Stimulated activated CD4-positive, alpha-beta T cell treated with anti-CD3 and anti-CD28 coated beads, Interleukin-4, amount 100 ng/mL, for 48 hours (primary cell): Measurements from ENCODE around the gene ANKRD34A.

Experiments used
- DNase-seq, 2 donors: peaks; one replicate each; pipeline ENCODE4 v3.0.0-alpha.2; 2020; ENCODE audit warnings: low read depth in 2 of 2

The ANKRD34A gene

DNA sequence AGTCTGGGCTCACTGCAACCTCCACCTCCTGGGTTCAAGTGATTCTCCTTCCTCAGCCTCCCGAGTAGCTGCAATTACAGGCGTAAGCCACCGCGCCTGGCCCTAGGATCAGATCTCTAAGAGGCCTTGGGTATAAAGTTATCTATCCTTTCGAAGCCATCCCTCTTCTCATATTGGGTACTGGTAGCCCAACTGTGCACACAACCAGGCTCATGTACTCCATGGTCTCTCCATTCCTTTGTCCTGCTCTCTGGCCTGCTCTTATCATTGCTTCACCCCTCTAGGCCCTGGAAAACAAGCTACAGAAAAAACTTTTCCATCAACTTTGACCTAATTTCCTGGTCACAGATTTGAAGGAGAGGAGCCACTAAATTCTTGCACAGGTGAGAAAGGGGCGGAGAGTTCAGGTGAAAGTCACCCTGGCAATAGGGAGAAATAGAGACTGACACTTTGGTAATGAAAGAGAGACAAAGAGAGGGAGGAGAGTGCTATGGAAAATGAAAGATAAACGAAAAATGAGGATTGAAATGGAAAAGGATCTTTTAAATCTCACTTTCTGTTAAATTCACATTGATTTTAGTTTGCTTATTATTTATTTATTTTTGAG, 26.0 kb upstream of the ANKRD34A start:
- DNase-seq, result no peak

DNA sequence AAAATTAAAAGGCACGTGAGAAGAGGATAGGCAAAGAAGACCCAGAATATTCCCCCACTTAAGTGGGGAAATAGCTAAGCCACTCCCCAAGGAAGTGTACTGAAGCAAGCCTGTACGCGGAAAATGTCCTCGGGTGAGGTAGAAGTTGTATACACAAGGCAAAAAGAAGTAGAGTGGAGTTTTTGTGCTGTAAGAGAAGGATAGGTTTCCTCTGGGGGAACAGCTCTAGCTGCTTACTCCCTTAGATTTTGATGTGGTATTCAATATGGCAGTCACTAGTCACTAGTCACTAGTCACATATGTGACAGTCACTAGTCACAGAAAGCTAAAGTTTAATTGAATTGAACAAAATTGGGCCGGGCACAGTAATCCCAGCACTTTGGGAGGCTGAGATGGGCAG, 24.4 kb upstream of the ANKRD34A start:
- no peak for DNase-seq

DNA sequence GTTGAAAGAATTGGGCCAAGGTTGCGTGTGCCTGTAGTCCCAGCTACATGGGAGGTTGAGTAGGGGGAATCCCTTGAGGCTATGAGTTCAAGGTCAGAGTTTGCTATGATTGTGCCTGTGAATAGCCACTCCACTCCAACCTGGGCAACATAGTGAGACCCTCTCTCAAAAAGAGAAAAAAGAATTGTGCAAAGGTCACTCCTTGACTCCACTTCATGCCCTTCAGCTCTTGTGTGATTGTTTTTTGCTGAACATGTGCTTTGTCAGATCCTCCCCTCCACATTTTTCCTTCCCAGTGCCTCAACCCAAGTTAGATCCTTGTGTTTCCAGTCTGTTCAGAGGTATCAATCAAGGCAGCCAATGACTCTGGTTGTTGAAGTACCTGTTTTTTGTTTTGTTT, 23.6 kb upstream of the ANKRD34A start:
- DNase-seq, result no peak

DNA sequence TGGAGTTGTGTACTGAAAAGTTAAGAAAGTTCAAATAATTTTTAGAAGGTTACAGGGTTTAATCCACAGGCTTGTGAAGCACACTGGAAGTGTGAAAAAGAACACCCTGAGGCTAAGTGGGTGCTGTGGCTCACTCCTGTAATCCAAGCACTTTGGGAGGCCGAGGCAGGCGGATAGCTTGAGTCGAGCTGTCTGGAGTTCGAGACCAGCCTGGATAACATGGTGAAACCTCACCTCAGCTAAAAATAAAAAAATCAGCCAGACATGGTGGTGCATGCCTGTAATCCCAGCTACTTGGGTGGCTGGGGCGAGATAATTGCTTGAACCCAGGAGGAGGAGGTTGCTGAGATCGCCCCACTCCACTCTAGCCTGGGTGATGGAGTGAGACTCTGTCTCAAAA, 22.2 kb upstream of the ANKRD34A start:
- no peak for DNase-seq

DNA sequence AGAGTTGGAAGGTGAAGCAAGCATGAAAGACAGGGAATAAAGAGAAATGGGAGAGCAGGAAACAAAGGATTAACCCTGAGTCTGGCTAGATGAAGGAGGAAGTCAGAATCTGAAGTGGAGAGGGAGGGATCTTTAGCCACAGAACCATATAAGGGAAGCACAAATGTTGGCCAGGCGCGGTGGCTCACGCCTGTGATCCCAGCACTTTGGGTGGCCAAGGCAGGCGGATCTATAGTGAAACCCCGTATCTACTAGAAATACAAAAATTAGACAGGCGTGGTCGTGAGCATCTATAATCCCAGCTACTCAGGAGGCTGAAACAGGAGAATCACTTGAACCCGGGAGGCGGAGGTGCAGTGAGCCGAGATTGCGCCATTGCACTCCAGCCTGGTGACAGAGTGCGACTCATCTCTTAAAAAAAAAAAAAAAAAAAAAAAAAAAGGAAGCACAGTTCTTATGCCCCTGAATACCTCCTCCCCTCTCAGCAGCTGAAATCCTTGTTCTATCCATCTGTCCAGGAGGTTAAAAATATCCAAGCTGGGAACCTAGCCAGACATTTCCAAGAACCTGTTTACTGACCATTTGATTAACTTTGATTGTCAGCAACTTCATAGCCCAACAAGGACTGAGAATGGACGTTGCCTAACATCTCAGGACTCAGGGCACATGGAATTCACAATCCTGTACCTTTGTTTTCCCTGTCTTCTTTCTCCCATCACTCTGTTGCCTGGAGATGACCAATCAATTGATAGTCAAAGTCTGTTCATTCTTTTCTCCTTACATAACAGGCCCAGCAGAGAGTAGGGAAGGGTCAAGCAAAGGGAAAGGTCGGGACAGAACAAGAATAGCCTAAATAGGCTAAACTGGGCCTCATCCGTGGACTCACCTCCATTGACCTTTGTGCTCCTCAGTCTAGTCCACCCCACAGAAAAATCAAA, 21.4 kb upstream of the ANKRD34A start:
- no peak for DNase-seq

DNA sequence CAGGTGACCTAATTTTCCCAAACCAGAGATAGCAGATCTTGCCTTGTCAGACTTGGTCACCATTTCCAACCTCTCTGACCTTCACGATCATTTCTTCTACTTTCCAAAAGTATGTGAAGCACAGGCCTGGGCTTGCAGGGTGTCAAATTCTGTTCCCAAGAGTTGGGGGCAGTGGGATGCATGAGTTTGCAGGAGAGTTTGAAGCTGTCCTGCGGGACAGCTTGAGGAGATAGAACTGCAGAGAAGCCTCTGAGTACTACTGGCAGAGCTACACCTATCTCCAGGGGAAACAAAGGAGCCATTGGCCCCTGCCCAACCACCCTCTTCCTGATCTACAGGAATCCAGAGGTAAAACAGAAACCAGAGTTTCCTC, 20.7 kb upstream of the ANKRD34A start:
- DNase-seq, result no peak

DNA sequence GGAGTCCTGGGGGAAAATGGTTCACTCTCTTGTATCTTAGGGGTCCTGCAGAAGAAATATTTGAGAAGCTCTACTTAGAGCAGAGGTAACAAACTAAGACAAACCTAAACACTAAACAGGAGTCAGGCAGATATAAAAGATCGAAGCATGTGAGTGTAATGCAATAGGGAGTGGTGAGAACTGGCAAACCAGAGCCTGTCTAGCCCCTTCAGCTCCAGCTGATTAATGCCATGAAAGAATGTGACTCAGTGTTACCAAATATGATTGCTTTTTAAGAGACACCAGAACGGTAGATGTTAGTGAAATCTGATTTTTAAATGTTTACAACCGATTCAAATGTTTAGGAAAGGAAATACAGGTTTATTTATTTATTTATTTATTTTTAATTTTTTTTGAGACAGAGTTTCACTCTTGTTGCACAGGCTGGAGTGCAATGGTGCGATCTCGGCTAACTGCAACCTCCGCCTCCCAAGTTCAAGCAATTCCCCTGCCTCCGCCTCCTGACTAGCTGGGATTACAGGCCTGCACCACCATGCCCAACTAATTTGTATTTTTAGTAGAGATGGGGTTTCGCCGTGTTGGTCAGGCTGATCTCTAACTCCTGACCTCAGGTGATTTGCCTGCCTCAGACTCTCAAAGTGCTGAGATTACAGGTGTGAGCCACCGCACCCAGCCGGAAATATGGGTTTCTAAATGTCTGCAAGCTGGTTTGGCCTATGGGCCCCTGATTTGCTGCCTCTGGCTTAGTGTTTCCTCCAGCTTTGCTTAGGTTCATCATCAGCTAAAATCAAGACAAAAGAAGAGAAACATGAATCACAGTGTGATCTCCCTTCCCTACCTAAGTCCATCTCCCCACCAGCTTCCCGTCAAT, 19.8 kb upstream of the ANKRD34A start:
- DNase-seq, result no peak

DNA sequence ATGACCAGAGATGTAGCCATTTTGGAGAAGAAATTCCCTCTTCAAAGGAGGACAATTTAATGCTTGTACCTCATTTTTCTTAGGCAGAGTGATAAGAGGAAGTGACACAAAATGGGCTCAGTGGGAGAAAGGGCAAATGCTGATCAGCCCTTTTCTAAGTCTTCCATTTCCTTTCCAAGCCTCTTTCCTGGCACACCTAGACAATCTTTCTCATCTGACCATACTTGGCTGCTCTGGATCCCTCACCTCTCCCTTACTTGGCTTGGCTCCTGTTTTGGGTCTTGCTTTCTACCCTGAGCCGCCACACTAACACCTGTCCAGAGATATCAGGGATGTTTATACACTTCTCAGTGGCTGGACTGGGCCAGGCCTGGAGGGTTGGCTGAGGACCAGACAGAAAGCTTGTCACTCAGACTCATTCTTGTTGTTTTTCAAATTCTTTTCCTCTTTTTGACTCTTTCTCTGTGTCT, 18.9 kb upstream of the ANKRD34A start:
- DNase-seq, result no peak

DNA sequence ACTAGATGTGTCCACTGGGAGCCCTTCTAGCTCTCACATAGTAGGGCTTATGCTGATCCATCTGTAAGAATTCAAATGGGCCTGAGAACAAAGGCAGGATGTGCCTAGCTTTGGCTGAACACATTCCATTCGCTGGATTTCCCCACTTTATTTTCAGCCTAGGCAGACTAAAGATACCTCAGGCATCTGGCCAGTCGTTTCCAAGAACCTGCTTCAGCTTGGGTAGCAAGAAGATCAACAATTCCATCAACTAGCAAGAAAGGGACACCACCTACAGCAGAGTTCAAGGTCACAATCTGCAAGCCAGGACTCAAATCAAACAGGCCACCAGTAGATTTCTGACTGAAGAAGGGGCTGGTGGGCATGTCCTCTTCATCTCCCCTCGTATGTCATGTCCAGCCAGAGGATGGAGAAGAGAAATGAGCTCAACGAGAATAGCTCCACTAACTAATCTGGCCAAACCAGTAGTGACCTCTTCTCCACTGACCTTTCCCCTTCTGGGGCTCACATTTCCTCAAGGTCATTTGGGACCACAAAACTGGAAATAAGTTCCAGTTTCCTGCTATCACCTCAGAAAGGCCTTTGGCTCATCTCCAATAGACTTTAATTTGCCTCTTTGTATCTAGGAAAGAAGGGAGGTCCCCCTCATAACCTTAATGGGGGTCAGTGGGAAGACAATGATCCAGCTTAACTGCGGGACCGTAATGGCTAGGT, 17.8 kb upstream of the ANKRD34A start:
- no peak for DNase-seq

DNA sequence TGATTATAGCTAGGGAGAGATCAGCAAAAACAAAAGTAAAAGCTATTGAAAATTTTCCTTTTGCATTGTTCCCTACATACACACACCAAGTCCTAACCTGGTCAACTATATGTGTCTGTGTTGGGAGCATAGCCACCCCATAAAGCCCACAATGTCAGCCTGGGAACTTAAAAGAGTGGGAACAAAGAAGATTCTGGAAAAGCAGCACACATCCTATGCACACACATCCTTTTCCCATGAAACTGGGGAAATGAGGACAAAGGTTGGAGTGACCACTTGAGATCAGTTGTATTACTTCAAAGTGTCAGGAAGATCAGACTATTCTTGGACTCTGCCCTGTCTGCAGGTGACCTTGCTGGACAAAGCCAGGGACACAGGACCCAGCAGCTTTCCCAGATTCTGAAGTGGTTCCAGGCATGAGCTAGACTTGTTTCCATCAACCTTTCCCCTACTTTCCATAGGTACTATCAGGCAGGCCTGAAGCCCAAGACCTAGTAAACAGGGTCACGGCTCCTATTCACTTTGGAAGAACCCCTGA, 16.2 kb upstream of the ANKRD34A start:
- no peak for DNase-seq

DNA sequence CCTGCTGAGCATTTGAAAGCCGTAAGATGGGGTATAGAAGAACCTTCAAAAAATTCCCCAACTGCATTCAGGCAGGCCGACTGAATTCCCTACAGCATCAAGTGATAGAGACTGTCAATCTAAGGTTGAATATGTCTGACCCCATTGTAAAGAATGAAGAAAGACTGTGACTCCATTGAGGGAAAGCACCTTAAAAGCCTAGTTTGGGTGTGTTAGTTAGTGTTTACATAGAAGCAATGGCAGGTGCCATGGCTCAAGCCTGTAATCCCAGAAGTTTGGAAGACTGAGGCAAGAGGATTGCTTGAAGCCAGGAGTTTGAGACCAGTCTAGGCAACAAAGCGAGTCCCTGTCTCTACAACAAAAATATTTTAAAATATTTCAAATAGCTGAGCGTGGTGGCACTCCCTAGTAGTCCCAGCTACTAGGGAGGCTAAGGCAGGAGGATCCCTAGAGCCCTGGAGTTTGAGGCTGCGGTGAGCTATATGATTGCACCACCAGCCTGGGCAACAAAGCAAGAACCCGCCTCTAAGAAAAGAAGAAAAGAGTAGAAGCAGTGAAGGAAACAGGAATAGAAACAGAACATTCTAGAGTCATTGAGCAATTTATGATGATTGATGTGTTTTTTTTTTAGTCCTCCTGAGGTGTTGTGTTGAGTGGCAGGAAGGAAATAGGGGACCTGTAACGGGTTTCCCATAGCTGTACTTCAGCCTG, 15.5 kb upstream of the ANKRD34A start:
- no peak for DNase-seq

DNA sequence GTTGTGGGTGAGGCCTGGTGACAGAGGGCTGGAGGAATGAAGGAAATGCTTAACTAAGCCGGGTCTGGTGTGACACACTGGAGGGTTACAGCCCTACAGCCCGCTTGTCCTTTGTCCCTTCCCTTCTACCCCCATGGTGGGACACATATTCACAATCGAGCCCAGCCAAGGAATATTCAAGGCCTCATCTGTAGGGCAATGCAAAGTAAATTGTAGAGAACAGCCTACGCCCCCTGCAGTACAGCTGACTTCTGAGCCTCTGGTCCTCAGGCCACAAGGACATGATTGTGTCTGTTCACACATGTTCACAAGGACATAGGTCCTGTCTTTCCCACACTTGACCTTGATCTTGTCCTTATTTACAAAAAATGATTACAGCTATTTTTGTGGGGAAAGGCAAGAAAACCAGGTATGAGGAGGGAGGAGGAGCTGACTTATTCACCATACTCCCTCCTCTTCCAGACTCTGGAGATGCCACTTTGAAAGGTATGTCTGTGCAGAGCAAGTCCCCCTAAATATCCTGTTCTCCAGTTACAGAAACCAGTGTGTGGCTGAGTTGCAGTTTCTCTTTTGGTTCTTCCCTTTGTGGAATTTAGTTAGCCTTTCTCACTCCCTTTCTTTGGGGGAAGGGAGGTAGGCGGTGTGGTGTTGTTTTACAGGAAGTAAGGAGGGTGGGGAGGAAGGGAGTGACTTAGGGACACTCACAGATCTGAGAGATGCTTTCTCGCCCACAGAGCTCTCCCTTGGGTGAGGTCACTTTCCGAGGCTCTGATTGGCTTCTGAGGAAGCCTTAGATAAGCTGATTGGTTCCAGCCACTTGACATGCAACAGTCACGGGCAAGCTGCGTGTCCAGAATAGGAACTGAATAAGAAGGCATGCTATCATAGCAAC, 14.7 kb upstream of the ANKRD34A start:
- peak; percentile 58 to 78 for DNase-seq

DNA sequence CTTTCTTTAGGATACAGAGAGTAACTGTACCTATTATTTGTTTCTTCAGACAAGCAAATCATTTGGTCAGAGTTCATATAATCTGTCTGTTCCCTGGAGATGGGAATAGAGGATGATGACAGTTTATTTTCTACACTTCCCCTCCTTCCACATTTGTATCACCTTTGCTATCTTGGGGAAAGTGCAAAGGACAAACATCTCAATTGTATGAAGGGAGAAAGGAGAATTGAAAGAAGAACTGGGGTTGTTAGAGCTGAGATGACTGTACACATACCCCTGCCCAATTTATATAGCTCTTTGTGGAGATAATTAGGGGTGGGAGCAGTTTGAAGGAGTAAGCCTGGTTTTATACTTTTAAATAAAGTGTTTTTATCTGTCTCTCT, 14.1 kb upstream of the ANKRD34A start:
- DNase-seq, result no peak

DNA sequence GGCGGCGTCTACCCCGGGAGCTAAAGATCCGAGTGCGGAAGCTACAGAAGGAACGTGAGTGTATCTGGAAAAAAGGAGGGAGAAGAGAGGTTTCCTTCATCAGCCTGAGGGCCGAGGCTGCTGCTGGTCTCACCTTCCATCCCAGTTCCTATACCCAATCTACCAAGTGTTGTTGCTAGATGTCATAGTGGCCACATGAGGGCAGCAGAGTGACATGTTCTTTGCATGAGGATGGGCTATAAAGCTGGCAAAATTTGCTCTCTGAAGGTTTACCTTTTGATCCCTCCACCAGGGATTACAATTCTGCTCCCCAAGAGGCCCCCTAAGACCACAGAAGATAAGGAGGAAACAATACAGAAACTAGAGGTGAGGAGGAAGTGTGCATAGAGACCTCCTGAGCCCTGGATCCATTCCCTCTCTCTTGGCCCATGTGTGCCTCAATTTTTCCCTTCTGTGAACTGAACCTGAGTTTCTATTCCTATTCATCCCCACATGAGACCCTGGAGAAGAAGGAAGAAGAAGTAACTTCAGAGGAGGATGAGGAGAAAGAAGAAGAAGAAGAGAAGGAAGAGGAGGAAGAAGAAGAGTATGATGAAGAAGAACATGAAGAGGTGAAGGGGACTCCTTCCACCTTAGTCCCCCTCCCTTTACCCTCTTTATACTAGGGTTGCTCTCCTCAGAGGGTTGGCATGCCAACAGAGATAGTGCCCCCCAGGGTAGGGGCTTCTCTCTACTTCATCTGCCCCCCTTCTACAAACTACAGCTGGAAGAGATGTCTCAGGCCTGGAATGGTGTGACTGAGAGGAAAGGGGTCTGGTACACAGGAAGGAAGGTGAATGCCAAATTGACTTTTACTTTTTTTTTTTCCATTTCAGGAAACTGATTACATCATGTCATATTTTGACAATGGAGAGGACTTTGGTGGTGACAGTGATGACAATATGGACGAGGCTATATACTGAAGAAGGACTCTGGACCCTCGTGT, 13.4 kb upstream of the ANKRD34A start:
- DNase-seq, result peak in 1 of 2 donors; percentile 60

DNA sequence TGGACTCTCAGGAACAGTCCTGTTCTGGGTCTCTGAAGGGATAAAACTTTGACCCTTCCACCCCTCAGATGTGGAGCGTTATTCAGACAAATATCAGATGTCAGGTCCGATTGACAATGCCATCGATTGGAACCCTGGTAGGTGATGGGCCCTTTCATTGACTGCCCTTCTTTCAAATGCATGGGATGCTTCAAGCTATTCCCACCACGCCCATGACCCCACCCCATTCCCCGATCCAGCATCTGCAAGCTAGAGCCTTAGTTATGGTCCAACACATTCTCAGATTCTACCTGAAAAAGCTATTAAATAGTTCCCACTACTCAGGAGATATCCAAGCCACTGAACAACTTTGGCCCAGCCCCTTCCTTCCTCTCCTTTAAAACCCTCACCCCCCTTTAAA, 12.6 kb upstream of the ANKRD34A start:
- DNase-seq, result no peak

DNA sequence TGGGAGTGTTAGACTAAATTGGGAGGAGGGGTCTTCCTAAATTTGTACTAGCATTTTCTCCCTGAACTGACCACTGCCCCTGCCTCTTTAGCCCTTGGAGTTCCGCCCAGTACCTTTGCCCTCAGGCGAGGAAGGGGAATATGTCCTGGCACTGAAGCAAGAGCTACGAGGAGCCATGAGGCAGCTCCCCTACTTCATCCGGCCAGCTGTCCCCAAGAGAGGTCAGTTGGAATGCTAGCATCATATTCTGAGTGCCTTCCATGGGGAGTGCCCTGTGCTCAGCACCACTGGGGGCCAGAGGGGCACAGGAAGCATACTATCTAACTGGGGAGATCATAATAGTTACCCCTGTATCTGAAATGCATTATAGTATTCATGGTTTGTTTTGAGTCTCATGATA, 10.8 kb upstream of the ANKRD34A start:
- no peak for DNase-seq

DNA sequence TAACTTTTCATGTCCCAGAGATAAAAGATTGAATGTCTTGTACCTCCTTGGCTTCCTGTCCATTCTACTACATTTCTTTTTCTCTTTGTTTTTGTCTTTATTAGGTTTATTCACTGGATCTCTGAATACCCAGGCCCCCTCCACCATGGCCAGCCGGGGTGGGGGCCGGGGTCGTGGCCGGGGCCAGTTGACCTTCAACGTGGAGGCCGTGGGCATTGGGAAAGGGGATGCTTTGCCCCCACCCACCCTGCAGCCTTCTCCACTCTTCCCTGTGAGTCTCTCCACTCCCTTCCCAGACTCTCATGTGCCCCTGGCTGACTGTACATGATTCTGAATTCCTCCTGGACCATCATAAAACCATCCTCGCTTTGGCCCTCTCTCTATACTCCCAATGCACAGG, 10.3 kb upstream of the ANKRD34A start:
- no peak for DNase-seq

DNA sequence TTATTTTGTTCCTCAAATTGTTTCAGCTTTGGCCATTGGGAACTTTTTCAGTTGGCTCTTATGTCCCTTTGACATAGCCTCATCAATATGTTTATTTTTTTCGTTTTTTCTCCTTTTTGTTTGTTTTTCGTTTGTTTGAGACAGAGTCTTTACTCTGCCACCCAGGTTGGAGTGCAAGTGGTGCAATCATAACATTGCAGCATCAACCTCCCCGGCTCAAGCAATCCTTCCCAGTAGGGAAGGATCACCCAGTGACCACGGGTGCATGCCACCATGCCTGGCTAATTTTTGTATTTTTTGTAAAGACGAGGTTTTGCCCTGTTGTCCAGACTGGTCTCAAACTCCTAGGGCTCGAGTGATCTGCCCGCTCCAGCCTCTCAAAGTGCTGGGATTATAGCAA, 8.2 kb upstream of the ANKRD34A start:
- DNase-seq, result no peak

DNA sequence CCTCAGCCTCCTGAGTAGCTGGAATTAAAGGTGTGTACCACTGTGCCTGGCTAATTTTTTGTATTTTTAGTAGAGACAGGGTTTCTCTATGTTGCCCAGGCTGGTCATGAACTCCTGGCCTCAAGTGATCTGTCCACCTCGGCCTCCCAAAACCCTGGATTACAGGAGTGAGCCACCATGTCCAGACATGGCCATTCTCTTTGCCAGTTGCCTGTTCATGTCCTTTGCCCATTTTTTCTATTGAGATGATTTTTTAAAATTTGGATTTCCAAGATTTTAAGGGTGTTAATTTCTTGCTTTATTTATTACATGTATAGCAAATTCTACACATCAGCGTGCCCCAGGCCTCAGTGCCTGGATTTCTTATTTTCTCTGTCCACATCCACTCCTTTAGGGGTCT, 2.9 kb upstream of the ANKRD34A start:
- DNase-seq, result no peak
